GM12864 (cell line): Measurements from ENCODE around the gene SNN.

Experiments used
- DNase-seq: peaks from one replicate; pipeline ENCODE4 v3.0.0-alpha.2; 2011; ENCODE audit warnings: low read depth
- H3K4me3 ChIP-seq: 2 replicates; pipeline ENCODE4 v1.5.1; 2011; ENCODE audit warnings: mild to moderate bottlenecking, low read depth, low read length, control low read depth
- TF ChIP-seq, protein P1 (sequence below): IDR thresholded peaks from 2 replicates; pipeline ENCODE4 v1.5.1; 2011; ENCODE audit warnings: low read depth, mild to moderate bottlenecking, moderate library complexity, low read length, control low read depth, inconsistent platforms; ENCODE audit errors: missing control alignments

Gene SNN

GRCh38 chr16:11692171-11692570 lies 23.9 kb downstream of the SNN start:
- TF ChIP-seq, protein P1, sequence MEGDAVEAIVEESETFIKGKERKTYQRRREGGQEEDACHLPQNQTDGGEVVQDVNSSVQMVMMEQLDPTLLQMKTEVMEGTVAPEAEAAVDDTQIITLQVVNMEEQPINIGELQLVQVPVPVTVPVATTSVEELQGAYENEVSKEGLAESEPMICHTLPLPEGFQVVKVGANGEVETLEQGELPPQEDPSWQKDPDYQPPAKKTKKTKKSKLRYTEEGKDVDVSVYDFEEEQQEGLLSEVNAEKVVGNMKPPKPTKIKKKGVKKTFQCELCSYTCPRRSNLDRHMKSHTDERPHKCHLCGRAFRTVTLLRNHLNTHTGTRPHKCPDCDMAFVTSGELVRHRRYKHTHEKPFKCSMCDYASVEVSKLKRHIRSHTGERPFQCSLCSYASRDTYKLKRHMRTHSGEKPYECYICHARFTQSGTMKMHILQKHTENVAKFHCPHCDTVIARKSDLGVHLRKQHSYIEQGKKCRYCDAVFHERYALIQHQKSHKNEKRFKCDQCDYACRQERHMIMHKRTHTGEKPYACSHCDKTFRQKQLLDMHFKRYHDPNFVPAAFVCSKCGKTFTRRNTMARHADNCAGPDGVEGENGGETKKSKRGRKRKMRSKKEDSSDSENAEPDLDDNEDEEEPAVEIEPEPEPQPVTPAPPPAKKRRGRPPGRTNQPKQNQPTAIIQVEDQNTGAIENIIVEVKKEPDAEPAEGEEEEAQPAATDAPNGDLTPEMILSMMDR, result no peak
- no peak overlapping the region for H3K4me3 ChIP-seq
- DNase-seq, result no peak

GRCh38 chr16:11692651-11693050 lies 24.4 kb downstream of the SNN start:
- H3K4me3 ChIP-seq, result no peak overlapping the region
- TF ChIP-seq, protein P1, result no peak
- DNase-seq, result no peak

- no peak for DNase-seq
- TF ChIP-seq, protein P1, result no peak
- no peak overlapping the region for H3K4me3 ChIP-seq
Observed at GRCh38 chr16:11696266-11697012, 28.2 kb downstream of the SNN start.

DNA sequence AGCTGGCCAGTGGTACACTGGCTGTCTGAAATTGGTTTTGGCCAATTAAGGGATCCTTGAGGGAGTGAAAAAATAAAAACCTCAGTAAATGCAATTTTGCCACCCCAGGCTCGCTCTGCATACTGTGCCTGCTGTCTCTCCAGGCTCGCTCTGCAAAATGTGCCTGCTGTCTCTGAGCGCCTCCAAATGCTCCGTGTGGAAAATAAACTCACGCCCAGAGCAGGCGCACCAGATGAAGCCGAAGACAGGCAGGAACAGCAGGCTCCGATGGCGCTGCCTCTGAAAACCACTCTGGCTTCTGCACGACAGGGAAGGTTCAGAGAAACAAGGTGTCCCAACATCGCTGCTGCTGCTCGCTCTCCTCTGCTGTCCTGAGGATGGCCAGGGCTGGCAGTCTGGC lies 29.1 kb downstream of the SNN start:
- TF ChIP-seq, protein P1, result no peak
- no peak for DNase-seq
- H3K4me3 ChIP-seq, result no peak overlapping the region

- TF ChIP-seq, protein P1, result no peak
- H3K4me3 ChIP-seq, result no peak overlapping the region
- DNase-seq, result no peak
Observed at GRCh38 chr16:11698271-11698689, 30.0 kb downstream of the SNN start.

- TF ChIP-seq, protein P1, result no peak
- DNase-seq, result no peak
- no peak overlapping the region for H3K4me3 ChIP-seq
Observed at GRCh38 chr16:11699234-11699894, 31.1 kb downstream of the SNN start.
